ENCODE measurements around the gene NEFH. TPM values are rescaled to one million over a fixed set of nuclear protein-coding genes. Genes with fewer than 3 reads are reported as not detected.

Gene NEFH
- total and polyA plus RNA-seq, 4 donors = 0.22 to 0.71 (median 0.56) TPM

DNA sequence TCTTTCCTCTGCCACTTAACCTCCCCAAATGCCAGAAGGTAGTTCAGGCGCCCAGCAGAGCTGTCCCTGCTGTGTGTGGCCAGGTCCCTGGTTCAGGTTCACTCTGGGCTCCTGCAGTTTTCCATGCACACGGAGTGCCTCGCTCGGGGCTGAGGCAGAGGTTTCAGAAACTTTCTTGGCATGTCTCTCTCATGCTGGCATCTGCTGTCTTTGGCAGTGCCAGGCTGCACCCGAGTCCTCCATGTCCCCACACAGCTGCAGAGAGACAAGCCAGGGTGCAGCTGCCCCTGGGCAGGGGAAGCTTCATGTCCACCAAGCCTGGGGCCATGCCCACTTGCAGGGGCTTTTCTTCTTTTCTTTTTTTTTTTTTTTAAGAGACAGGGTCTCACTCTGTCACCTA is 7.0 kb upstream of the NEFH start:
- H3K9ac ChIP-seq (ENCODE audit: insufficient read depth in 1 of 2, low read length in 2 of 2) = no peak overlapping the region
- DNase-seq (no peak), ATAC-seq (ENCODE audit: insufficient read depth, low FRiP score) (no peak)
- H3K9me3 ChIP-seq (ENCODE audit: control insufficient read depth in 4 of 4, insufficient read depth in 3 of 4, low read length in 3 of 4) = peaks cover 0 to 6% (median 0%) of the 10 kb centered on the region in 4 donors
- H3K4me1 ChIP-seq (ENCODE audit: control insufficient read depth in 5 of 5, insufficient read depth in 5 of 5, low read length in 5 of 5) = no peaks in the 10 kb centered on the region
- TF ChIP-seq, protein P1, sequence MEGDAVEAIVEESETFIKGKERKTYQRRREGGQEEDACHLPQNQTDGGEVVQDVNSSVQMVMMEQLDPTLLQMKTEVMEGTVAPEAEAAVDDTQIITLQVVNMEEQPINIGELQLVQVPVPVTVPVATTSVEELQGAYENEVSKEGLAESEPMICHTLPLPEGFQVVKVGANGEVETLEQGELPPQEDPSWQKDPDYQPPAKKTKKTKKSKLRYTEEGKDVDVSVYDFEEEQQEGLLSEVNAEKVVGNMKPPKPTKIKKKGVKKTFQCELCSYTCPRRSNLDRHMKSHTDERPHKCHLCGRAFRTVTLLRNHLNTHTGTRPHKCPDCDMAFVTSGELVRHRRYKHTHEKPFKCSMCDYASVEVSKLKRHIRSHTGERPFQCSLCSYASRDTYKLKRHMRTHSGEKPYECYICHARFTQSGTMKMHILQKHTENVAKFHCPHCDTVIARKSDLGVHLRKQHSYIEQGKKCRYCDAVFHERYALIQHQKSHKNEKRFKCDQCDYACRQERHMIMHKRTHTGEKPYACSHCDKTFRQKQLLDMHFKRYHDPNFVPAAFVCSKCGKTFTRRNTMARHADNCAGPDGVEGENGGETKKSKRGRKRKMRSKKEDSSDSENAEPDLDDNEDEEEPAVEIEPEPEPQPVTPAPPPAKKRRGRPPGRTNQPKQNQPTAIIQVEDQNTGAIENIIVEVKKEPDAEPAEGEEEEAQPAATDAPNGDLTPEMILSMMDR (IDR thresholded peaks at IDR 0.05; ENCODE audit: control extremely low read depth, extremely low read depth) = no peak
- H3K27me3 ChIP-seq (ENCODE audit: control insufficient read depth in 3 of 3, insufficient read depth in 3 of 3, low read length in 2 of 3) = peaks cover 0 to 2% (median under 1%) of the 10 kb centered on the region in 3 donors
- no peak overlapping the region for H3K27ac ChIP-seq (ENCODE audit: low read depth in 1 of 2, low read length in 1 of 2)
- H3K36me3 ChIP-seq (ENCODE audit: control insufficient read depth in 4 of 4, insufficient read depth in 4 of 4, low read length in 4 of 4) = no peaks in the 10 kb centered on the region
- no peak overlapping the region for H3K4me3 ChIP-seq
- 72 to 79% methylated on average over 5 of the region's 5 CpGs for WGBS, 2 donors

DNA sequence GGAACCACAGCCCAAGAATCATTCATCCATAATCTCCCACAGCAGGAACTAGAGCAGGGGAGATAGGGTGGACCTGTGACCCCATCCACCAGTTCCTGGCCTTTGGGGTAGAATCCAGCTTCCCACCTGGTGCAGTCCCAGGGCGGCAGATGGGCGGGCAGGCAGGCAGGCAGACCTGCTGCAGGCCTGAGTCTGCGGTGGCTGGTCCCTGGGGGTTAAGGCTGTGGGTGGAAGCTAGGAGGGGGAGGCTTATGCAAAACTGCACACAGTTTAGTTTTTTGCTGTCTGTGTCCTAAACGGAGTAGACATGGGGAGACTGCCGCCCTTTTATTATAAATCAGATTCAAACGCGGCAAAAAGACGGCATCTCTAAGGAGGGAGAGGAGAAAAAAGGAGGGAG is 4.5 kb upstream of the NEFH start:
- TF ChIP-seq, protein P1 (IDR thresholded peaks at IDR 0.05; ENCODE audit: control extremely low read depth, extremely low read depth) = no peak
- Histone ChIP-seq H3K4me1 (ENCODE audit: control insufficient read depth in 5 of 5, insufficient read depth in 5 of 5, low read length in 5 of 5) (peaks cover 0 to 12% (median 0%) of the 10 kb centered on the region in 5 donors), H3K9ac (ENCODE audit: insufficient read depth in 1 of 2, low read length in 2 of 2) (no peak overlapping the region), H3K27me3 (ENCODE audit: control insufficient read depth in 3 of 3, insufficient read depth in 3 of 3, low read length in 2 of 3) (peaks cover 3 to 19% (median 17%) of the 10 kb centered on the region in 3 donors), H3K9me3 (ENCODE audit: control insufficient read depth in 4 of 4, insufficient read depth in 3 of 4, low read length in 3 of 4) (peaks cover 0 to 11% (median 0%) of the 10 kb centered on the region in 4 donors), H3K4me3 (no peak overlapping the region), H3K36me3 (ENCODE audit: control insufficient read depth in 4 of 4, insufficient read depth in 4 of 4, low read length in 4 of 4) (no peaks in the 10 kb centered on the region), H3K27ac (ENCODE audit: low read depth in 1 of 2, low read length in 1 of 2) (no peak overlapping the region)
- no peak for DNase-seq
- ATAC-seq (ENCODE audit: insufficient read depth, low FRiP score) = no peak
- WGBS, 2 donors = 77 to 90% methylated on average over 8 of the region's 8 CpGs

DNA sequence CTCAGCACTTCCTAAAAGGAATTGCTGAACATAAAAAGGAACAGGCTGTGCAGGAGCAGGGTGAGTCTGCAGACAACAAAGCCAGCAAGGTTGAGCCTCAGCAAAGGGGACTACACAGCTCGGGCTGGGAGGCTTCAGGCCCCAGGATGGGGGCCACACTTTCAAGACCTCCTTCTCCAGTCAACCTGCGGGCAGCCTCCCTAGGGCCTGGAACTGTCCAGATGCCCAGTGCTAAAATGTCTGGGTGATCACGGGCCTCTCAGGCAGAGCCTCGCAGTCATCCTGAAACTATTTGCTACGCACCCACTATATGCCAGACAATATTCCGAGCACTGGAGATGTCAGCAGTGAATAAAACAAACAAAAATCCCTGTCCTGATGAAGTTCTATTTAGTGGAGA is 3.9 kb upstream of the NEFH start:
- Histone ChIP-seq H3K9ac (ENCODE audit: insufficient read depth in 1 of 2, low read length in 2 of 2) (no peak overlapping the region), H3K4me1 (ENCODE audit: control insufficient read depth in 5 of 5, insufficient read depth in 5 of 5, low read length in 5 of 5) (peaks cover 0 to 18% (median 0%) of the 10 kb centered on the region in 5 donors), H3K4me3 (no peak overlapping the region), H3K27me3 (ENCODE audit: control insufficient read depth in 3 of 3, insufficient read depth in 3 of 3, low read length in 2 of 3) (peaks cover 3 to 19% (median 17%) of the 10 kb centered on the region in 3 donors), H3K27ac (ENCODE audit: low read depth in 1 of 2, low read length in 1 of 2) (no peak overlapping the region), H3K9me3 (ENCODE audit: control insufficient read depth in 4 of 4, insufficient read depth in 3 of 4, low read length in 3 of 4) (peaks cover 0 to 16% (median 0%) of the 10 kb centered on the region in 4 donors), H3K36me3 (ENCODE audit: control insufficient read depth in 4 of 4, insufficient read depth in 4 of 4, low read length in 4 of 4) (no peaks in the 10 kb centered on the region)
- TF ChIP-seq, protein P1 (IDR thresholded peaks at IDR 0.05; ENCODE audit: control extremely low read depth, extremely low read depth) = no peak
- WGBS, 2 donors = 63 to 72% methylated on average over 6 of the region's 6 CpGs
- DNase-seq (no peak), ATAC-seq (ENCODE audit: insufficient read depth, low FRiP score) (no peak)
